Breast epithelium (tissue), 3 donors: ENCODE measurements around the gene ALOX12B.

ENCODE experiments used
- CTCF ChIP-seq, 3 donors: fragments of 450-650 bp; IDR thresholded peaks; one replicate each; pipeline ENCODE4 v1.5.1; 2016 to 2017; ENCODE audit warnings: antibody characterized with exemption in 3 of 3, mild to moderate bottlenecking in 3 of 3, moderate library complexity in 3 of 3
- POLR2A ChIP-seq: fragments of 450-650 bp; IDR thresholded peaks from one replicate; pipeline ENCODE4 v1.6.1; 2016; ENCODE audit warnings: antibody characterized with exemption, mild to moderate bottlenecking, moderate library complexity

- TF ChIP-seq POLR2A (no peak), CTCF (IDR thresholded peaks at IDR 0.05) (no peak)
These were observed 24.6 kb downstream of the ALOX12B start for GRCh38 chr17:8062807-8063483.
